EH (cell line): ENCODE data around the gene RPL35A.
"Not testable (repeated sequence)": the region's sequence is repeated elsewhere in the genome, so short reads cannot be mapped to it uniquely, and the experiment has no call there.

Experiments used
- DNase-seq: peaks from one replicate; pipeline ENCODE4 v3.0.0-alpha.2; 2015; ENCODE audit warnings: low read depth

Gene RPL35A

GRCh38 chr3:197952440-197952839 lies 2.5 kb downstream of the RPL35A start:
- no peak for DNase-seq

GRCh38 chr3:197953325-197953724 lies 3.3 kb downstream of the RPL35A start:
- no peak for DNase-seq

- DNase-seq = no peak
These were observed 3.9 kb downstream of the RPL35A start for GRCh38 chr3:197953881-197954280.

- DNase-seq = no peak
These were observed 6.0 kb downstream of the RPL35A start for GRCh38 chr3:197955892-197956477.

- DNase-seq = no peak
These were observed 6.6 kb downstream of the RPL35A start for GRCh38 chr3:197956626-197956988.

- DNase-seq = no peak
These were observed 7.8 kb downstream of the RPL35A start for GRCh38 chr3:197957790-197958133.

- DNase-seq = no peak
These were observed 8.4 kb downstream of the RPL35A start for GRCh38 chr3:197958346-197958745.

- not testable (repeated sequence) for DNase-seq
These were observed 8.9 kb downstream of the RPL35A start for GRCh38 chr3:197958848-197959247.

GRCh38 chr3:197959500-197959890 lies 9.5 kb downstream of the RPL35A start:
- no peak for DNase-seq

- peak; percentile 97 for DNase-seq
These were observed 10.1 kb downstream of the RPL35A start, which contains the start of gene LMLN for GRCh38 chr3:197959891-197960693. LMLN (plus strand) TSS chr3:197960217; CDS start chr3:197960246, 29 bp downstream.

- peak; percentile 35 for DNase-seq
These were observed 10.9 kb downstream of the RPL35A start for GRCh38 chr3:197960694-197961581.

- DNase-seq = no peak
These were observed 11.6 kb downstream of the RPL35A start for GRCh38 chr3:197961582-197961945.

GRCh38 chr3:197963019-197963637 lies 13.1 kb downstream of the RPL35A start:
- DNase-seq = no peak

GRCh38 chr3:197967337-197967989 lies 17.5 kb downstream of the RPL35A start:
- DNase-seq = not testable (repeated sequence)

- DNase-seq = no peak
These were observed 20.6 kb downstream of the RPL35A start for GRCh38 chr3:197970588-197970987.

- DNase-seq = no peak
These were observed 24.0 kb downstream of the RPL35A start for GRCh38 chr3:197974016-197974415.

- no peak for DNase-seq
These were observed 25.3 kb downstream of the RPL35A start for GRCh38 chr3:197975311-197975710.

GRCh38 chr3:197983076-197983475 lies 33.1 kb downstream of the RPL35A start:
- no peak for DNase-seq

- DNase-seq = no peak
These were observed 39.7 kb downstream of the RPL35A start for GRCh38 chr3:197989651-197990050.

GRCh38 chr3:197994736-197995135 lies 44.7 kb downstream of the RPL35A start:
- DNase-seq = no peak

GRCh38 chr3:197996855-197997254 lies 46.9 kb downstream of the RPL35A start:
- DNase-seq = no peak

GRCh38 chr3:197997936-197998335 lies 47.9 kb downstream of the RPL35A start:
- no peak for DNase-seq
